T-helper 2 cell (primary cell): ENCODE measurements around the gene PRKAR1B.
A peak's percentile ranks its signal among the peaks of the same experiment; 100 is the strongest.

ENCODE experiments used
- DNase-seq, 5 experiments: peaks; one replicate each; pipeline versions ENCODE4 v3.0.0 to v3.0.0-alpha.2; 2012 to 2022

PRKAR1B gene

GRCh38 chr7:721619-722248, 5.3 kb downstream of the PRKAR1B start:
- no peak for DNase-seq

- DNase-seq: no peak
These were observed 10.4 kb downstream of the PRKAR1B start for GRCh38 chr7:716636-717035.

DNA sequence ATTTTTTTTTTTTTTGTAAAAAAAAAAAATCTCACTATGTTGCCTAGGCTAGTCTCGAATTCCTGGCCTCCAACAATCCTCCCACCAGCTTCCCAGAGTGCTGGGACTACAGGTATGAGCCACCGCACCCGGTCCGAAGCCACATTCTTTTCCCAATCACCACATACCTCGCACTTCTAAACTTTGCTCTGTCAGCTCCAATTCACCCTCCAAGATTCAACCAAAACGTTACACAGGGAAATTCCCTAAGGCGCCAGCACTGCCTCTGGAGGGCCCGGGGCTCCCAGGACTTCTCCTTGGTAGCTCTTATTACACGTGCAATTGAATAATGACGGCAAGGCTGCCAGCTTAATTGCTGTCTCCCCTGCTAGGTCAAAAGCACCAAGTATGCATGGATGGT, 10.9 kb downstream of the PRKAR1B start:
- DNase-seq: no peak

- DNase-seq: no peak
These were observed 12.8 kb downstream of the PRKAR1B start for GRCh38 chr7:714251-714671.

DNA sequence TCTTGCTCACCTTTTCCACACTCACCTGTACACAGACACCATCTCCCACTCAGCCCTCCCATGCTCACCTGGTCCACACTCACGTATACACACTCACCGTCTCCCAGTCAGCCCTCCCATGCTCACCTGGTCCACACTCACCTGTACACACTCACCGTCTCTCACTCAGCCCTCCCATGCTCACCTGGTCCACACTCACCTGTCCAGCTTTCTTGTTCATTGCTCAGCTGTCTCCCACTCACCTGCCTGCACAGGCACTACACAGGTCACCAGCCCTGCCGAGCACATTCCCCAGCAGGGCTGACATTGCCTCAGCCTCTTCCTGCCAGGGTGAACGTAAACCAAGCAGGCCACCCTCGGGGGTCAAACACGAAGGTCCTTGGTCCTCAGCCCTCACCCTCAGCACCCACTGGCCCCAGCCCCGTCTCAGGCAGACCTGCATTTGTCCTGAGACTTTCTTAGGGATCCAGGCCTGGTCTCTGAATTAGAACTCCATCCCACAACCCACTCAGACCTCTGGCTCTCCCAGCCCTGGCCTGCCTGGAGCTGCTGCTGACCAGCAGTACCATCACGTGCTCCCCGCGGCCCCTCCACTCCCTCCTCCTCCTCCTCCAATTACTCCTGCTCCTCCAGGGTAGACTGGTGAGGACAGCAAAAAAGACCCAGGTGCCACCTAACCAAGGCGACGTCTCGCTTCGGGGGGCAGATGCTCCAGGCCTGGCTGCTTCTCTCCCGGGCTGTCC, 13.4 kb downstream of the PRKAR1B start:
- DNase-seq: no peak

- DNase-seq: no peak
These were observed 14.0 kb downstream of the PRKAR1B start for GRCh38 chr7:713139-713457.

- peak in 1 of 5 experiments; percentile 18 for DNase-seq
These were observed 14.5 kb downstream of the PRKAR1B start for GRCh38 chr7:712381-713138.

DNA sequence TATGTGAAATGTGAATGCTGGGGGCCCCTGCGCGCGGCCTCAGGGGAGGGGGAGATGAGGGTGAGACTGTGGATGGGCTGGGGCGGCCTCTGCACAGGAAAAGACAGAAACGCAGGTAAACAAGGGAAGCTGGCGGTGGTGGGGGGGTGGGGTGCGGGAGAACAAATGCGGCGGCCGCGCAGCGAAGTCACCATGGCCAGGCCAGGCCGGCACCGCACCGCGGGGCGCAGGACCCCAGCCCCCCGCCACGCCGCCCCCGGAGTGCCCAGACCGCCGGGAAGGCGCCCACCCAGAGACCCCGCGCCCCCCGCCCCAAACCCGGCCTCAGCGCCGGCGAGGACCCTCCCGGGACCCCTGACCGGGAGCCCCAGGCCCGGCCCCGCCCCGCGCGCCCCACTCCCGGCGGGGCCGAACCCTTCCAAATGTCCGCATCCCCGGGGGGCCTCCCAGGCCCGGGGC, 15.1 kb downstream of the PRKAR1B start:
- no peak for DNase-seq

DNA sequence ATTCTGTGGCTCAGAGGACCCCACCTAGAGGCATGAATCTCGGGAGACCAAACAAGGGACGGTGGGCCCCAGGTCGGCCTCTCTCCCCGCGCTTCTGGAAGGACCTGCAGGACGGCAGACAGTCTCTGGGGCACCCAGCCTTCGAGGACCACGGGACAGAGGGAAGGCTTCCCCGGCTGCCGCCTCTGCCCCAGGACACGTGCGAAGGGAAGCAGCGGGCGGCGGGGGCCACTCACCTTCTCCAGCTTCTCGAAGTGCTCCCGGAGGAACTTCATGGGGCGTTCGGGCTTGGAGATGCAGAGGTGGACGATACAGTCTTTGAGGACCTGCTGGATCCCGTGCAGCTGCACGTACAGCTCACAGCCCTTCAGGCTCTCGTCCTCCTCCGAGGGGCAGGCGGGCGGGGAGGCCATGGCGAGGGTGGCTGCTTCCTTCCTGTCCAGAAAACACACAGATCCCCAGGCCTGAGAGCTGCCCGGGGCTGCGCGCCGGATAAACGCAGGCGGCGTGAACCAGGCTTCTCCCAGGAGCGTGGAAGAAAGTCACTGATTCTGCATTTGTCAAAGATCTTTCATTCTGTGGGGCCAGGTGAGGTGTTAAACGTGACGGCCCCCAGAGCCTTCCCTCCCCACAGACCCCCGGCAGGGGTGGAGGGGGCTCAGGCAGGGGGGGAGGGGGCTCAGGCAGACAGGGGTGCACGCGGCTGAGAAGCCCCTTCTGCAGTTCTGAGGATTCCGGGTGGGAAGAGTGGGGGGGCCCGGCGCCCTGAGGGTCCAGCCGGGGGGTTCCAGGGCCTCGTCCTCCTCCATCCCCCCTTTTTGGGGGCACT, 15.8 kb downstream of the PRKAR1B start:
- DNase-seq: no peak

GRCh38 chr7:710161-710560, 16.9 kb downstream of the PRKAR1B start:
- no peak for DNase-seq

DNA sequence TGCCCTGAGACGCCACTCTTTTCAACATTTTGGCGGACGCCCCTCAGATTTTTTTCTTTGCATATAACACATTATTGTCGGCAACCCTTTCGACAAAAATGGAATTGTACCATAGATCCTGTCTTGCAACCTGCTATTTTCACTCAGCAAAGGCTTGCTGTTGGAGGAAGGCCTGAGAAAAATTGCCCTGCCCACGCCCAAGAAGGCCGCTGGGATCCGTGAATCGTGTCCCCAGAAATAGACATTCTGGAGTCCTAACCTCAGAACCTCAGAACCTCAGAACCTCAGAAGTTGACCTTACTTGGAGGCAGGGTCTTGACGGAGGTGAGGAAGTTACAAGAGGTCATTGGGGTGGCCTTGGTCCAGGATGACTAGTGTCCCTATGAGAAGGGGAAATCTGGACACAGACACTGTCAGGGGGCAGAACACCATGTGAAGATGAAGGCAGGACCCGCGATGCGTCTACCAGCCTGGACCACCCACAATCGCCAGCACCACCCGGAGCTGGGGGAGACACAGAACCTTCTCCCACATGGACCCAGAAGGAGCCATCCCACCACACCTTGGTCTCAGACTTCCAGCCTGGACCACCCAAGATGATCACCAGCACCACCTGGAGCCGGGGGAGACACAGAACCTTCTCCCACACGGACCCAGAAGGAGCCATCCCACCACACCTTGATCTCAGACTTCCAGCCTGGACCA, 19.6 kb downstream of the PRKAR1B start:
- DNase-seq: no peak

- no peak for DNase-seq
These were observed 20.4 kb downstream of the PRKAR1B start for GRCh38 chr7:706721-707120.

DNA sequence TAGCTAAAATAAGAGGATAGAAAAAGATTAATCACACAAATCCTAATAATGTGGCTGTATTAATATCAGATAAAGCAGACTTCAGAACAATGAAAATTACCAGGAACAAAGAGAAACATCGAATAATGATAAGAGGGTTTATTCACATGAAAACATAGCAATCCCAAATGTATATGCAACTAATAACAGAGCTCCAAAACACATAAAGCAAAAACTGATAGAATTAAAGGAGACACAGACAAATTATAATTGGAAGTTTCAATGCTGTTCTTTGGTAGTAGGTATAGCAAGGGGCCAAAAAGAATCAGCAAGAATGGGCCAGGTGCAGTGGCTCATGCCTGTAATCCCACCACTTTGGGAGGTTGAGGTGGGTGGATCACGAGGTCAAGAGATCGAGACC, 24.0 kb downstream of the PRKAR1B start:
- no peak for DNase-seq

DNA sequence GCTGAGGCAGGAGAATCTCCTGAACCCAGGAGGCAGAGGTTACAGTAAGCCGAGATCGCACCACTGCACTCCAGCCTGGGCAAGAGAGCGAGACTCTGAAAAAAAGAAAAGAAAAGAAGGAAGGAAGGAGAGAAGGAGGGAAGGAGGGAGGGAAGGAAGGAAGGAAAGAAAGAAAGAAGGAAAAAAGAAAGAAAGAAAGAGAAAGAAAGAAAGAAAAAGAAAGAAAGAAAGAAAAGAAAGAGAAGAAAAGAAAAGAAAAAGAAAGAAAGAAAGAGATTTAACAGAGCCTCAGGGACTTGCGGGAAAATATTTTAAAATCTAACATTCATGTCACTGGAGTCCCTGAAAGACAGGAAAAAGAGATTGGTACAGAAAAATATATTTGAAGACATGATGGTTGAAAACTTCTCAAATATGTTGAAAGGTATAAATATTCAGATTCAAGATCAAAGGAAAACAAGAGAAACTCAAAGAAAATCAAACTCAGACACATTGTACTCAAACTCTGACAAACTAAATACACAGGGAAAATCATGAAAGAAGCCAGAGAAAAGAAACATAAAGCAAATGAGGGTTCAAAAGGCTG, 25.9 kb downstream of the PRKAR1B start:
- DNase-seq: no peak

GRCh38 chr7:699476-700170, 27.5 kb downstream of the PRKAR1B start:
- DNase-seq: no peak

DNA sequence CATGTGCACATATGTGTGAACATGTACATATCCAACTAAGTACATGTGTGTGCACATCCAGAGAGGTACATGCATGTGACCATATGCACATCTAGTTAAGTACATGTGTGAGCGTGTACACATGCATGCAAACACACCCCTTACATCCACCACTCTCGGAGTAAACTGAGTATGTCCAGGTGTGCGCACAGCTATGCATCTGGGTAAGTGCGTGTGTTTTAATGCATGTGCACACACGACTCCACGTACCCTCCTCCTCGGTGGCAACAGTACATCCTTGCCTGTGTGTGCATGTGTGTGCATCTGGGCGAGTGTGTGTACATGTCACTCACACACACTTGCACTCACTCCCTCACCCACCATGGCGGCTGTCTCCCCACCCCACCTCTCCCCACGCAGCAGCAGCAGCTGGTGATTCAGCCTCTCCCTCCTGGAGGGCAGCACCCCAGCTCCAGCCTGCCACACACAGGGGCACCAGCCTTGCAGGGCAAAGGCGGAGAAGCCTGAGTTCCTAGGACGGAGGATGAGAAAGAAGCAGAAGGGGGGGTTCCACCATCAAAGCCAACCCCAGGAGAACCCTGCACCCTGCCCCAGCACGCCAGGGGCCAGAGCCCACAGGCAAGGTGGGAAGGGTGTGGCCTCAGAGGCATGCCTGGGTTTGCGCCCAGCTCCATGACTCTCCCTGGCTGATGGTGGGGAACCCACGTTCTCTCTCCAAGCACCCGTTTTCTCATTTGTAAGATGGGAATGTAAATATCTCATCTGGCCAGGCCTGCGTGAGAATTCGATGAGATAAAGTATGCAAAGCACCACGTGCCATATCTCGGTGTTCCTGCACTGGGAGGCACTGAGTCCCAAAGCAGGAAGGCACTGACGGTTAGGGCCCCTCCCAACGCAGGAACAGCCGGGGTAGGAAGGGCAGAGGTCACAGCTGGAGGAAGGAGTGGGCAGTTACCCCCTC, 28.3 kb downstream of the PRKAR1B start:
- no peak for DNase-seq

- DNase-seq: no peak
These were observed 30.1 kb downstream of the PRKAR1B start for GRCh38 chr7:696812-697551.

DNA sequence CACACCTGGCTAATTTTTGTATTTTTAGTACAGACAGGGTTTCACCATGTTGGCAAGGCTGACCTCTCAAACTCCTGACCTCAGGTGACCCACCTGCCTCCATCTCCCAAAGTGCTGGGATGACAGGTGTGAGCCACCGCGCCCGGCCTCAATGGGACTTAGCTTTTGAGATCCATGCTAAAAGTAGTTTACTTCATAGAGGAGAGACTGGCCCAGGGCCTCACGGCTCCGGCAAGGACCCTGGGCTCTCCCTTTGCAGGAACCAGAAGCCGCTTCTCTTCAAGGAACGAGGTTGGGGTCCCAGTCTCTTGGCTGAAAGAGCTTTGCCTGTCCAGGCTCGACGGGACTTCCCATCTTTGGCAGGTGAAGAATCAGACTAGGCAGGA, 30.7 kb downstream of the PRKAR1B start:
- DNase-seq: no peak

- no peak for DNase-seq
These were observed 33.8 kb downstream of the PRKAR1B start for GRCh38 chr7:693280-693679.
